GM21717 (cell line): Measurements from ENCODE around the gene TRIM31.
"Not testable (repeated sequence)": the region's sequence is repeated elsewhere in the genome, so short reads cannot be mapped to it uniquely, and the experiment has no call there.

ENCODE experiments used
- ATAC-seq: cut with Tn5 transposase; IDR thresholded peaks from one replicate; pipeline ENCODE4 v1.9.1; 2021; ENCODE audit warnings: mild to moderate bottlenecking, moderate library complexity; ENCODE audit not compliant: unreplicated experiment

The TRIM31 gene

DNA sequence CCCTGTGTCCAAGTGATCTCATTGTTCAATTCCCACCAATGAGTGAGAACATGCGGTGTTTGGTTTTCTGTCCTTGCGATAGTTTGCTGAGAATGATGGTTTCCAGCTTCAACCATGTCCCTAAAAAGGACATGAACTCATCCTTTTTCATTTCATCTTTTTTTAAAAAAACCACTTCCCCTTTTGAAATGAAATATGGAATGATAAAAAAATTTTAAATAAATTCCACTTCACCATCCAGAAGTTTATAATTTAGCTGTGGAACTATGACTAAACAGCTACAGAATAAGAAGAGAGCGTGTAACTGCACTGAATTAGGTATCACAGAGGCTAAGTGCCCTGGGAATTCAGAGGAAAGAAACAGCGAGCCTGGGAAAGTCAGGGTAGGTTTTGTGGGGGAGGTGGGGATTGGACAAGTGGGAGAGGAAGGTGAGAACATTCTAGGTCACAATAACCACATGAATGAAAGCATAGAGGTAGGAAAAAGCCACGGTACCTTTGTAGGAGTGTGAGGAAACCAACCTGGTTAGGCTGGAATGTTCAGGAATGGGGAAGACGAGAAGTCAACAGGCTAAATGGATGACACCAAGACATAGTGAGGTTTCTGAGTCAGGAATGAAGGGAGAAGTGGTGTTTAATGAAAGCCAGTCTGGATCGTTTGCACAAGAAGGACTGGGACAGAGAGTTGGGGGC lies 37.1 kb upstream of the TRIM31 start:
- ATAC-seq: no peak

GRCh38 chr6:30149234-30149633 lies 36.3 kb upstream of the TRIM31 start:
- no peak for ATAC-seq

DNA sequence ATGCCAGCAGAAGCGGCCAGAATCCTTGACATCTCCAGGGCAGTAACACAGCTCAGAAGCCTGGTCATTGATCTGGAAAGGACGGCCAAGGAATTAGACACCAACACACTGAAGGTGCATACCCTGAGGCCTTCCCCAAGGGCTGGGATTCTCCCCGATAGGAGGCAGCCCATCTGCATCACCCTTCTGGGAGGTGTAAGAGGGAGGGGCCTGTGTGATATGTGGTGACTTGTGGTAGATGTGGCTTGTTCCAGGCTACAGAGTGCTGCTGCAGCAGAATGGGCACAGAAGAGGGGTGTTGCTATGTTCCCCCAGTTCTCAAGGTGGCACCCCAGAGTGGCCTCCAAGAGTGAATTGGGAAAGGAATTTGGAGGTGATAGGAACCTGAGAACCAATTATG lies 34.2 kb upstream of the TRIM31 start:
- ATAC-seq: no peak

DNA sequence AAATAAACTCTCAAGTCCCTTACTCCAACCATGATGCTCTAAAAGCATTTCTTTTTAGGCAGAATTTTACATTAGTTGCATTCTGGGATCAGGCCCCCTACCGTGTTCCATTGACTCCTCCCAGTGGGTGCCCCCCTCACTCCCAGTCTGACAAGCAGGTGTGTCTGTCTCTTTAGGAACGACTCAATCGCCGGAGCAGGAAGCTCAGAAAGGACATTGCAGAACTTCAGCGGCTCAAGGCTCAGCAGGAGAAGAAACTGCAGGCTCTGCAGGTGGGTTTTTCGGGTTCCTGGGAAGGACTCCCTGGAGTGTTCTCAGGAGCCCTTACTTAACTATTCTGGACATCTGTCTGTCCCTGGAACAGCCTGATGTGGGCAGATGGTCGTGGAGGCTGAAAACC lies 32.9 kb upstream of the TRIM31 start:
- no peak for ATAC-seq

- no peak for ATAC-seq
These were observed 31.9 kb upstream of the TRIM31 start for GRCh38 chr6:30144811-30145210.

DNA sequence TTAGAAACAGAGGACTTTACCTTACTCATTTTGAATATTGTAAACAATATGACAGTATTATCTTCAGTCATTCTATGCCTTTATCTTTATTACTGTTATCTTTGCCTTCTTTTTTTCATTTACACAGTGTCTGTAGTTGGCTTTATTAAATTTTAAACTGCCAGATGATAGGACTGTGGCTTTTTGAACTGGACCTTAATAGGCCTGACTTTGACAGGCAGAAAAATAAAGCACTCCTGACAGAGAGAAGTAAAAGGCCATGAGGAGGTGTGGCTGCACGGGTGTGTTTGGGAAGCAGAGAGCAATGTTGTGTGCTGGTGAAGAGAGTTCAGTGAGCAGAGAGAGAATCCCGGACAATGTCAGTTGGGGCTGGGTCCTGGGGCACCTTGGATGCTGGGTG lies 30.9 kb upstream of the TRIM31 start:
- no peak for ATAC-seq

DNA sequence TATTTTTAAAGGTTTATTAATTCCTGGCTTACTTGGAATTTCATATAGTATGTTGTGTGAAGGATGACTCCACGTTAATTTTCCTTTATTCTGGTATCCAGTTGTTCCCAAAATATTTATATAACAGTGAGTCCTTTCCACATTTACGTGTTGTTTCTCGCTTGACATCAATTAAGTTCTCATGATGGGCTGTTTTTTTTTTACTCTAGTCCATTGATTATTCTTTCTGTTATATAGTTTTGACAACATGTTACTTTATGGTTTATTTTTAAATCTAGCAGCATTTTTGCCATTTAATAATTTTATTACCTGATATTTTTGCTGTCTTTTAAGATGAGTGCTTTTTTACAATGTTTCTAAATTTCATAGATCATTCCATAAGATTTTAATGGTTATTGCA lies 29.8 kb upstream of the TRIM31 start:
- ATAC-seq: no peak

DNA sequence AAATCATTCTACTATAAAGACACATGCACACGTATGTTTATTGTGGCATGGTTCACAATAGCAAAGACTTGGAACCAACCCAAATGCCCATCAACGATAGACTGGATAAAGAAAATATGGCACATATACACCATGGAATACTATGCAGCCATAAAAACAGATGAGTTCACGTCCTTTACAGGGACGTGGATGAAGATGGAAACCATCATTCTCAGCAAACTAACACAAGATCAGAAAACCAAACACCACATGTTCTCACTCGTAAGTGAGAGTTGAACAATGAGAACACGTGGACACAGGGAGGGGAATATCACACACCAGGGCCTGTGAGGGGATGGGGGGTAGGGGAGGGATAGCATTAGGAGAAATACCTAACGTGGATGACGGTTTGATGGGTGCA lies 27.4 kb upstream of the TRIM31 start:
- ATAC-seq: not testable (repeated sequence)

DNA sequence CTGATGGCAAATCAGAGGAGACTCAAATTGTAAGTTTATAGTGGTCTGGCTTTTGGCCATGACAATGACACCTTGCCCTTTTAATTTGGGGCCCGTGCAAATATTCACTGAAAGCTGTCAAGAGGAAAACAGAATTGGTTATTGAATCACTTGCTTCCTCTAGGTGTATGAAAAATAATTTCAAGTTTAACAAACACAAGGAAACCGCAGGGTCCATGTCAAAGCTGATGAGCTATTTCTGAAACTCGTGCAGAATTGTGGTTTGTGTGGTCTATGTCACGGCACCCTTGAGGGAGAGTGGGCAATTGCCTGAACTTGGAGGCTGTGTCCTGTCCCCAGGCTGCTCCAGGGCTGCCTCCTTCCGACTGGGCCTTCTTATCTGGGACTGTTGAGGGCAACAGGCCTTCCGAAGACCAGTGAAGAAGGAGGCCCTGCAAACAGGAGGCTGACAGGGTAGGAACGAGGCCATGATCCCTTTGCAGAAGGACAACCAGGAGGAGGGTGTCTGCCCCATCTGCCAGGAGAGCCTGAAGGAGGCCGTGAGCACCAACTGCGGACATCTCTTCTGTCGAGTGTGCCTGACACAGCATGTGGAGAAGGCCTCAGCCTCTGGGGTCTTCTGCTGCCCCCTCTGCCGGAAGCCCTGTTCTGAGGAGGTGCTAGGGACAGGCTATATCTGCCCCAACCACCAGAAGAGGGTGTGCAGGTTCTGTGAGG lies 23.8 kb upstream of the TRIM31 start:
- no peak for ATAC-seq

DNA sequence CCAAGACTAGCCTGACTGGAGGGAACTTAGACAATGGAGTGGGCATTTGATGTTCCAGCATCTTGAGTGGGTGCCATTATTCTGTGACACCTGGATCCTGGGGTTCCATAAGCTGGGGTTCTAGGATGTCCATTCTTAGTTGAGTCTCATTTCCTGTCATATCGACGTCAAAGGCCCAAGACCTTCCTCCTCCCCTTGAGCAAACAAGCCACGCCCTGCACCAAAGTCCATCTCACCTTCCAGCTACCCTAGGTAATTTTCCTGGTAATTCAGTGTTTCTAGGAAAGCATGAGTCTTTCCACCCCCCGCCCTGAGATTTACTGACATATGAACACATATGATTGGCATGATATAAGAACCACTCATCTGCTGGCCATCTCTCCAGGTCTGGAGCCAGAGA lies 22.9 kb upstream of the TRIM31 start, which contains the start of gene TRIM40:
Gene TRIM40 (plus strand): TSS at position 384 of the 400 bp plus-strand sequence. CDS start 897 bp downstream, outside the sequence.
- ATAC-seq: no peak

DNA sequence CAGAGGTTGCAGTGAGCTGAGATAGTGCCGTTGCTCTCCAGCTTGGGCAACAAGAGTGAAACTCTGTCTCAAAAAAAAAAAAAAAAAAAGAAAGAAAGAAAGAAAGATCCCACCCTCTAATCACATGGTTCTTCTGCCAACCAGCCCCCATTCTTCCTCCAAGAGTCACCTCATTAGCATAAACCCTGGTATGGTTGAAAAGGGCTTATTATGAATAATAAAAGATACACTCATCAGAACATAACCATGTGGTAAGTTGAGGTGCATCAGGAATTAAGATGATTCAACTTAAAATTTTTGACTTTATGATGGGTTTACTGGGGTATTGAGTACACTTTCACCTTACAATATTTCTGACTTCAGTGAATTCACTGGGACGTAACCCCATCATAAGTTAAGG lies 22.3 kb upstream of the TRIM31 start:
- no peak for ATAC-seq

GRCh38 chr6:30131947-30132497 lies 19.1 kb upstream of the TRIM31 start:
- ATAC-seq: no peak

DNA sequence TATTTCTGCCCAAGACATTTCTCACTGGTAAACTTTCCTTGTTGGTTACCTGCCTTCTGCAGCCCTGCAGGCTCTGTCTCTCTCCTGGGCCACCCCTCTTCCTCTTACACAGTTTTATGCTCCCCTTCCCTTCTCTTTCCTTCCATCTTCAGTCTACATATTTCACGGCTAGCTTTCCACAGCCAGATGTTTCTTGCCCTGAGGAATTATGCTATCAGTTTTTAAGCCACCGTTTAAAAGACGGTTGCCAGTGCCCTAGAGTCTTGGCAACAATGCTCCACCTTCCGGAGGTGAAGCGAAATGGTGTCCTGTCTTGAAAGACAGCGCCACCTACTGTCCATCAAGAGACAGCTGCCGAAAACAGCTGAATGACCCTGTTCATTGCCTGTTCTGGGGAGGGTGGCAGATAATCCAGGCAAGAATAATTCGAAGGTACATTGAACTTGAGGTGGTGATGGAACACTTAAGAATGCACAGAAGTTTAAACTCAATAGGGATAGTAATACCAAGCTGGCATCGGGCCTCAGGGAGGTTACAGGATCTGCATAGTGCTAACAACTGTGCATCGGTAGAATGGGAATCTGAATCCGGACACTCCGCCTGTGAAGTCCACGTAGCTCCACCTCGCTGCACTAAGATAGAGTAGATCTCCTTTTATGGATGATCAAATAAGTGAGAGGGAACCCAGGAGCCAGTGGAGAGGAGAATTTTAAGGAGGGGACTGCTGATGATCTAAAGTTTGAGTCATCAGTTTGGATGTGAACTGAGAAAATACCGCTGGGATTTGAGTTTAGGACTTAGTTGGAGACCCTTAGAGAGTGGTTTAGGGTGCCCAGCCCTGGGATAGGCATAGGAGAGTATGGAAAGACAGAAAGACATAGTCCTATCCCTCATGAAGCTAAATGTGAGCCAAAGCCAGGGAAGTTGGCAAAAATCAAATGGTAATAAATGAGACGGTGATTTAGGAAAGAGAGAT lies 18.3 kb upstream of the TRIM31 start:
- ATAC-seq: no peak

- no peak for ATAC-seq
These were observed 17.3 kb upstream of the TRIM31 start for GRCh38 chr6:30130179-30130679.

DNA sequence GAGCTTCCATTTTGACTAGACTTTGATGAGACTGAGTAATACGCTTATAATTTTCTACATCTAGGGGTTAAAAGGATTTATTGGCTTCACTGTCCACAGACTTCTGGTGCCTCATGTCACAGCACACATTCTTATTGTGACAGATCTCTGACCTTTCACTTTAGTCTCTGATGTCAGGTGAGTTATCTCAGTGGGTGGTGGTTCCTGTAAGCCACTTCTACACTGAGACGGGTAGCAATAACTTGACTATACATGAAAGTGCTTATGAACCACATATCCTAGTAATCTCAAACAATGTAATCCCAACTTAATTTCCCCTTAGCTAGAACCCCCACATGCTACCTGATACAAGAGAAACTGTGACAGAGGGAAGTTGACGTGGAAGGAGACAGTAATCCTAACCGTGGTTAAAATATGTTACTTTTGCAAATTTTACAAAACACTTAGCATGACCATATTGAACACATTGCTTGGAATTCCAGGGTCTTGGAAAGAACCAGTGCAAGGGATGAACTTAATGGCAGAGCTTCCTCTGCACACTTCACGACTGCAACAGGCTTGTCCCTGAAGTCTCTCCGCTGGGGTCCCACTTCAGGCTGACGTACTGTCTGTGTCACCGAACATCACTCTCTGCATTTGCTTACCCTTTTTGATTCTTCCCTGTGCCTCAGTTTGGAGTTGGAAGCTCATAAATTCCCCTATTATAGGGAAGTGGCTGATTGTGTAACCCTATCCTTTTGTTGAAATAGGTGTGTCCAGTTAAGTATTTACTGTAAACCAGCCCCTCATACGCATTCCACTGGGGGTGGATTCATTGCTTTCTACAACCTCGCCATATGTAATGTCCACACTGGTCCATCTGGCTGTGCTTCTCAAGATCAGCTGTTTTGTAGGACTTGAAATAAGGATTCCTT lies 16.6 kb upstream of the TRIM31 start:
- ATAC-seq: no peak

- ATAC-seq: no peak
These were observed 14.6 kb upstream of the TRIM31 start for GRCh38 chr6:30127238-30128093.

GRCh38 chr6:30122515-30122914 lies 9.6 kb upstream of the TRIM31 start:
- no peak for ATAC-seq

- ATAC-seq: no peak
These were observed 8.8 kb upstream of the TRIM31 start for GRCh38 chr6:30121446-30122366.
